ENCODE results near the gene NAPG. TPM values are rescaled to one million over a fixed set of nuclear protein-coding genes. Genes with fewer than 3 reads are reported as not detected.
"Not testable (repeated sequence)": the region's sequence is repeated elsewhere in the genome, so short reads cannot be mapped to it uniquely, and the experiment has no call there.

NAPG gene
- total RNA-seq, 1 experiment from 2014 or later = 41.5 TPM

GRCh38 chr18:10536280-10536679 lies 10.5 kb downstream of the NAPG start:
- intact Hi-C loops (cut with micrococcal nuclease; ENCODE audit: unreplicated experiment) = no loop called here
- Mint-ChIP-seq H3K27me3 (ENCODE audit: insufficient read depth, unreplicated experiment) (no peaks in the 10 kb centered on the region), H3K9me3 (ENCODE audit: unreplicated experiment) (no peaks in the 10 kb centered on the region), H3K36me3 (ENCODE audit: insufficient read depth, unreplicated experiment) (peaks cover 27% of the 10 kb centered on the region), H3K4me3 (ENCODE audit: unreplicated experiment) (no peak overlapping the region), H3K27ac (ENCODE audit: unreplicated experiment) (no peak overlapping the region), H3K4me1 (ENCODE audit: low read depth, unreplicated experiment) (no peaks in the 10 kb centered on the region)
- no peaks in the 10 kb centered on the region for H3K4me1 ChIP-seq
- DNase-seq = no peak
- H3K4me3 ChIP-seq (ENCODE audit: low read depth, low read length) = no peak overlapping the region
- POLR2A ChIA-PET = no interaction called here
- H3K9me3 ChIP-seq = no peaks in the 10 kb centered on the region
- TF ChIP-seq CTCF (IDR thresholded peaks at IDR 0.05; ENCODE audit: insufficient read depth in 1 of 2, low read depth in 1 of 2, low read length in 1 of 2, severe bottlenecking in 1 of 2, unreplicated experiment in 1 of 2) = no peak
- no TSS peak for BruUV-seq (replicated peaks)
- H3K27me3 ChIP-seq (replicated peaks; ENCODE audit: control insufficient read depth, insufficient read depth, low read length) = no peaks in the 10 kb centered on the region
- H3K36me3 ChIP-seq (ENCODE audit: control insufficient read depth, insufficient read depth, low read length) = no peaks in the 10 kb centered on the region; the same call in 1 of the 2 replicates
- CTCF ChIA-PET = no interaction called here

GRCh38 chr18:10537765-10538164 lies 11.9 kb downstream of the NAPG start:
- Mint-ChIP-seq H3K36me3 (ENCODE audit: insufficient read depth, unreplicated experiment) (peaks cover 34% of the 10 kb centered on the region), H3K4me1 (ENCODE audit: low read depth, unreplicated experiment) (no peaks in the 10 kb centered on the region), H3K27ac (ENCODE audit: unreplicated experiment) (no peak overlapping the region), H3K4me3 (ENCODE audit: unreplicated experiment) (no peak overlapping the region), H3K27me3 (ENCODE audit: insufficient read depth, unreplicated experiment) (no peaks in the 10 kb centered on the region), H3K9me3 (ENCODE audit: unreplicated experiment) (no peaks in the 10 kb centered on the region)
- BruUV-seq (replicated peaks) = no TSS peak
- intact Hi-C loops (cut with micrococcal nuclease; ENCODE audit: unreplicated experiment) = no loop called here
- H3K4me1 ChIP-seq = no peaks in the 10 kb centered on the region
- no peak for DNase-seq
- H3K27me3 ChIP-seq (replicated peaks; ENCODE audit: control insufficient read depth, insufficient read depth, low read length) = no peaks in the 10 kb centered on the region
- ChIA-PET POLR2A (no interaction called here), CTCF (no interaction called here)
- peaks cover 1% of the 10 kb centered on the region for H3K36me3 ChIP-seq (ENCODE audit: control insufficient read depth, insufficient read depth, low read length)
- no peaks in the 10 kb centered on the region for H3K9me3 ChIP-seq
- H3K4me3 ChIP-seq (ENCODE audit: low read depth, low read length) = no peak overlapping the region
- TF ChIP-seq CTCF (IDR thresholded peaks at IDR 0.05; ENCODE audit: insufficient read depth in 1 of 2, low read depth in 1 of 2, low read length in 1 of 2, severe bottlenecking in 1 of 2, unreplicated experiment in 1 of 2) = no peak

- DNase-seq; H3K36me3 ChIP-seq (ENCODE audit: control insufficient read depth, insufficient read depth, low read length); H3K27me3 ChIP-seq (replicated peaks; ENCODE audit: control insufficient read depth, insufficient read depth, low read length); BruUV-seq (replicated peaks); H3K4me1 ChIP-seq; H3K4me1 Mint-ChIP-seq (ENCODE audit: low read depth, unreplicated experiment); H3K27me3 Mint-ChIP-seq (ENCODE audit: insufficient read depth, unreplicated experiment); CTCF ChIA-PET; H3K4me3 ChIP-seq (ENCODE audit: low read depth, low read length); H3K9me3 Mint-ChIP-seq (ENCODE audit: unreplicated experiment); POLR2A ChIA-PET; H3K9me3 ChIP-seq; H3K4me3 Mint-ChIP-seq (ENCODE audit: unreplicated experiment); H3K27ac Mint-ChIP-seq (ENCODE audit: unreplicated experiment); intact Hi-C loops (cut with micrococcal nuclease; ENCODE audit: unreplicated experiment): not testable (repeated sequence)
- H3K36me3 Mint-ChIP-seq (ENCODE audit: insufficient read depth, unreplicated experiment) = peaks cover 43% of the 10 kb centered on the region
Observed at GRCh38 chr18:10539124-10539523, 13.3 kb downstream of the NAPG start.

GRCh38 chr18:10543277-10543676 lies 17.4 kb downstream of the NAPG start:
- H3K9me3 ChIP-seq = no peaks in the 10 kb centered on the region
- H3K27me3 ChIP-seq (replicated peaks; ENCODE audit: control insufficient read depth, insufficient read depth, low read length) = no peaks in the 10 kb centered on the region
- CTCF ChIA-PET = no interaction called here
- DNase-seq = no peak
- Mint-ChIP-seq H3K36me3 (ENCODE audit: insufficient read depth, unreplicated experiment) (peaks cover 72% of the 10 kb centered on the region), H3K4me3 (ENCODE audit: unreplicated experiment) (no peak overlapping the region), H3K9me3 (ENCODE audit: unreplicated experiment) (no peaks in the 10 kb centered on the region), H3K4me1 (ENCODE audit: low read depth, unreplicated experiment) (peaks cover 7% of the 10 kb centered on the region), H3K27me3 (ENCODE audit: insufficient read depth, unreplicated experiment) (no peaks in the 10 kb centered on the region), H3K27ac (ENCODE audit: unreplicated experiment) (no peak overlapping the region)
- intact Hi-C loops (cut with micrococcal nuclease; ENCODE audit: unreplicated experiment) = no loop called here
- POLR2A ChIA-PET = no interaction called here
- H3K36me3 ChIP-seq (ENCODE audit: control insufficient read depth, insufficient read depth, low read length) = peaks cover 3% of the 10 kb centered on the region
- no peak for TF ChIP-seq CTCF (IDR thresholded peaks at IDR 0.05; ENCODE audit: insufficient read depth in 1 of 2, low read depth in 1 of 2, low read length in 1 of 2, severe bottlenecking in 1 of 2, unreplicated experiment in 1 of 2)
- BruUV-seq (replicated peaks) = no TSS peak
- H3K4me1 ChIP-seq = no peaks in the 10 kb centered on the region
- H3K4me3 ChIP-seq (ENCODE audit: low read depth, low read length) = no peak overlapping the region
